22Rv1 (cell line): ENCODE data around the gene TMC2.

ENCODE experiments used
- ZFX ChIP-seq: fragments of 450-650 bp; IDR thresholded peaks from 2 replicates; pipeline ENCODE4 v1.6.1; 2017; ENCODE audit warnings: antibody characterized with exemption, borderline replicate concordance
- TF ChIP-seq, protein P1 (sequence below): fragments of 450-650 bp; IDR thresholded peaks from 2 replicates; pipeline ENCODE4 v1.5.1; 2017; ENCODE audit warnings: mild to moderate bottlenecking

- TF ChIP-seq, protein P1, sequence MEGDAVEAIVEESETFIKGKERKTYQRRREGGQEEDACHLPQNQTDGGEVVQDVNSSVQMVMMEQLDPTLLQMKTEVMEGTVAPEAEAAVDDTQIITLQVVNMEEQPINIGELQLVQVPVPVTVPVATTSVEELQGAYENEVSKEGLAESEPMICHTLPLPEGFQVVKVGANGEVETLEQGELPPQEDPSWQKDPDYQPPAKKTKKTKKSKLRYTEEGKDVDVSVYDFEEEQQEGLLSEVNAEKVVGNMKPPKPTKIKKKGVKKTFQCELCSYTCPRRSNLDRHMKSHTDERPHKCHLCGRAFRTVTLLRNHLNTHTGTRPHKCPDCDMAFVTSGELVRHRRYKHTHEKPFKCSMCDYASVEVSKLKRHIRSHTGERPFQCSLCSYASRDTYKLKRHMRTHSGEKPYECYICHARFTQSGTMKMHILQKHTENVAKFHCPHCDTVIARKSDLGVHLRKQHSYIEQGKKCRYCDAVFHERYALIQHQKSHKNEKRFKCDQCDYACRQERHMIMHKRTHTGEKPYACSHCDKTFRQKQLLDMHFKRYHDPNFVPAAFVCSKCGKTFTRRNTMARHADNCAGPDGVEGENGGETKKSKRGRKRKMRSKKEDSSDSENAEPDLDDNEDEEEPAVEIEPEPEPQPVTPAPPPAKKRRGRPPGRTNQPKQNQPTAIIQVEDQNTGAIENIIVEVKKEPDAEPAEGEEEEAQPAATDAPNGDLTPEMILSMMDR: no peak
- TF ChIP-seq ZFX: no peak
These were observed 7.8 kb downstream of the TMC2 start for GRCh38 chr20:2544211-2544610.
